HepG2 (cell line): ENCODE results near the gene ARHGAP21. TPM values are rescaled to one million over a fixed set of nuclear protein-coding genes. Genes with fewer than 3 reads are reported as not detected.

ENCODE experiments used
- FOXM1 ChIP-seq: sonication (generic); formaldehyde crosslinking; IDR thresholded peaks from 2 replicates; pipeline ENCODE4 v1.5.0; 2020; ENCODE audit warnings: missing genetic modification reagents
- GTF3A ChIP-seq: sonication (generic); formaldehyde crosslinking; conservative IDR thresholded peaks from 2 replicates; pipeline ENCODE4 v1.4.0; 2020; ENCODE audit warnings: mild to moderate bottlenecking, missing genetic modification reagents
- KAT2B ChIP-seq: fragments of 150-350 bp; IDR thresholded peaks from 2 replicates; pipeline ENCODE4 v1.6.1; 2014; ENCODE audit warnings: low read depth, low read length, borderline replicate concordance
- REPIN1 ChIP-seq: sonication (generic); formaldehyde crosslinking; IDR thresholded peaks from 2 replicates; pipeline ENCODE4 v1.8.0; 2022; ENCODE audit warnings: missing genetic modification reagents, low read depth, mild to moderate bottlenecking, borderline replicate concordance
- TBX3 ChIP-seq: fragments of 450-650 bp; IDR thresholded peaks from 2 replicates; pipeline ENCODE4 v1.6.1; 2017; ENCODE audit warnings: antibody characterized with exemption, mild to moderate bottlenecking, inconsistent platforms, borderline replicate concordance
- ZKSCAN8 ChIP-seq: IDR thresholded peaks from 2 replicates; pipeline ENCODE4 v1.6.1; 2016; ENCODE audit warnings: borderline replicate concordance, missing genetic modification reagents, missing compliant biosample characterization
- ZNF124 ChIP-seq: sonication (generic); formaldehyde crosslinking; IDR thresholded peaks from 2 replicates; pipeline ENCODE4 v1.4.0; 2020; ENCODE audit warnings: missing genetic modification reagents
- ZNF367 ChIP-seq: sonication (generic); formaldehyde crosslinking; IDR thresholded peaks from 2 replicates; pipeline ENCODE4 v1.4.0; 2020; ENCODE audit warnings: missing genetic modification reagents, borderline replicate concordance
- ZNF552 ChIP-seq: sonication (generic); formaldehyde crosslinking; IDR thresholded peaks from 2 replicates; pipeline ENCODE4 v1.9.0; 2022; ENCODE audit warnings: missing genetic modification reagents, mild to moderate bottlenecking, borderline replicate concordance
- ZNF557 ChIP-seq: sonication (generic); formaldehyde crosslinking; IDR thresholded peaks from 2 replicates; pipeline ENCODE4 v1.4.0; 2020; ENCODE audit warnings: missing genetic modification reagents
- polyA plus RNA-seq, 8 experiments: library from polyadenylated mRNA; depleted of rRNA in 3 of 8; stranded (reverse) in 7 of 8; unstranded in 1 of 8; fragments of >200 nt; fragmentation: Illumina TruSeq in 4 of 8; extraction: Trizol in 4 of 8; gene quantifications; 2 replicates each; pipeline versions ENCODE4 v1.2.1 to v1.2.3, GENCODE V29; 2011 to 2016; ENCODE audit warnings: low read depth in 4 of 8, missing spikeins in 1 of 8, mixed read lengths in 1 of 8; ENCODE audit not compliant: insufficient read depth in 1 of 8
- total RNA-seq, 5 experiments: library from RNA; depleted of rRNA; stranded (reverse); fragments of >200 nt; fragmentation: Illumina TruSeq; extraction: Trizol; gene quantifications; 2 replicates each; pipeline ENCODE4 v1.2.3, GENCODE V29; 2016; ENCODE audit warnings: low read depth in 1 of 5
- TF ChIP-seq, protein P1 (sequence below): sonication (generic); formaldehyde crosslinking; IDR thresholded peaks from 2 replicates; pipeline ENCODE4 v1.5.0; 2020; ENCODE audit warnings: missing genetic modification reagents
- TF ChIP-seq, protein P2 (sequence below): IDR thresholded peaks from 2 replicates; pipeline ENCODE4 v1.6.1; 2016; ENCODE audit warnings: mild to moderate bottlenecking
- TF ChIP-seq, protein P3 (sequence below): sonication (generic); formaldehyde crosslinking; IDR thresholded peaks from 2 replicates; pipeline ENCODE4 v1.4.0; 2020; ENCODE audit warnings: missing genetic modification reagents, borderline replicate concordance
- TF ChIP-seq, protein P4 (sequence below): sonication (generic); formaldehyde crosslinking; IDR thresholded peaks from 2 replicates; pipeline ENCODE4 v1.9.0; 2021; ENCODE audit warnings: missing genetic modification reagents, mild to moderate bottlenecking, borderline replicate concordance
- TF ChIP-seq, protein P5 (sequence below): sonication (generic); formaldehyde crosslinking; IDR thresholded peaks from 2 replicates; pipeline ENCODE4 v1.5.0; 2020; ENCODE audit warnings: mild to moderate bottlenecking, missing genetic modification reagents
- TF ChIP-seq, protein P6 (sequence below): sonication (generic); formaldehyde crosslinking; IDR thresholded peaks from 2 replicates; pipeline ENCODE4 v1.5.1; 2020; ENCODE audit warnings: mild to moderate bottlenecking, missing genetic modification reagents

Gene ARHGAP21
- total and polyA plus RNA-seq, 2 of the 13 experiments (the other 11 are each of a cell fraction or from before 2014, with no cell fraction given), result 23.9 to 26.6 TPM

DNA sequence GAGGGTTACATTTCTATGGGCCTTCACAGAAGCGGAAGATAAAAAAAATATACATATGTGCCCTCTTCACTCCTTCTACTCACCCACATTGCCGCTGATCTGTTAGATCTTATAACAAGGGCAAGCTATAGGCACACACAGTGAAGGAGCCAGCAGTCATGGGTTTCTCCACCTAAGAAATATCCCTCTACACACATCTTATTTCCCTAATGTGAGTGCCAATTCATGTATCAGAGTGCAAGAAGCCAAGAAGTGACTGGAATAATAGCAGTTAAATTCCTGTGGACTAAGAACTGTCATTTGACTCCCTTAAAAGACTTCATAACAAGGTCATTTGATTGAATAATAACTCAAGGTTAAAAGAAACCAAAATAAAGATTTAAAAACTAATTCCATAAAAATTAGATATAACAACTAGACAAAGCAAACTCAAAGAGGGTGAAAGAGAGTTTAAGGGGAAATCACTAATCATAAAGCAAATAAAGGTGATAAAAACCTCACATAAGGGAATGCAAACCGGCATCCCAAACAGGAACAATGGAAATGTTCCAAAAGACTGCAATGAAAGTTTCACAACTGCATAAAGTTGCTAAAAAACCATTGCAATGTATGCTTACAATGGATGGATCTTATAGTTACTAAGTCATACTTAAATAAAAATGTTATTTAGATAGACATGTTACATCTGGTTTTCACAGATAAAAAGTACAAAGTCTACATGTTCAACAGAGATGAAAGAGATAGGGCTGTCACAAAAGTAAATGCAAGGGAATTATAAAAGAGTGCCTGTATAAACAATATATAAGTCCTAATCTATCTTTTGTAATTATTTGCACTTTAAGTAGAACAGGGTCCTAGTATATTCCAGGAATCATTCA lies 42.8 kb downstream of the ARHGAP21 start (continued):
- TF ChIP-seq, protein P1, sequence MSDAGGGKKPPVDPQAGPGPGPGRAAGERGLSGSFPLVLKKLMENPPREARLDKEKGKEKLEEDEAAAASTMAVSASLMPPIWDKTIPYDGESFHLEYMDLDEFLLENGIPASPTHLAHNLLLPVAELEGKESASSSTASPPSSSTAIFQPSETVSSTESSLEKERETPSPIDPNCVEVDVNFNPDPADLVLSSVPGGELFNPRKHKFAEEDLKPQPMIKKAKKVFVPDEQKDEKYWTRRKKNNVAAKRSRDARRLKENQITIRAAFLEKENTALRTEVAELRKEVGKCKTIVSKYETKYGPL (CRISPR knock-in tag), result no peak
- TF ChIP-seq REPIN1 (CRISPR knock-in tag) (no peak), KAT2B (no peak), FOXM1 (CRISPR knock-in tag) (no peak), ZNF124 (CRISPR knock-in tag) (no peak), ZNF557 (CRISPR knock-in tag) (no peak), GTF3A (CRISPR knock-in tag) (no peak), ZNF367 (CRISPR knock-in tag) (no peak), ZNF552 (CRISPR knock-in tag) (no peak), ZKSCAN8 (CRISPR knock-in tag) (peak; percentile 29; the same call in 1 of the 2 replicates), TBX3 (peak; percentile 78; the same call in 1 of the 2 replicates)
- TF ChIP-seq, protein P2, sequence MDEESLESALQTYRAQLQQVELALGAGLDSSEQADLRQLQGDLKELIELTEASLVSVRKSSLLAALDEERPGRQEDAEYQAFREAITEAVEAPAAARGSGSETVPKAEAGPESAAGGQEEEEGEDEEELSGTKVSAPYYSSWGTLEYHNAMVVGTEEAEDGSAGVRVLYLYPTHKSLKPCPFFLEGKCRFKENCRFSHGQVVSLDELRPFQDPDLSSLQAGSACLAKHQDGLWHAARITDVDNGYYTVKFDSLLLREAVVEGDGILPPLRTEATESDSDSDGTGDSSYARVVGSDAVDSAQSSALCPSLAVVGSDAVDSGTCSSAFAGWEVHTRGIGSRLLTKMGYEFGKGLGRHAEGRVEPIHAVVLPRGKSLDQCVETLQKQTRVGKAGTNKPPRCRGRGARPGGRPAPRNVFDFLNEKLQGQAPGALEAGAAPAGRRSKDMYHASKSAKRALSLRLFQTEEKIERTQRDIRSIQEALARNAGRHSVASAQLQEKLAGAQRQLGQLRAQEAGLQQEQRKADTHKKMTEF (CRISPR knock-in tag), result 0 out of 2 replicates have a peak, but pooled peaks have one; percentile 44
- TF ChIP-seq, protein P3, sequence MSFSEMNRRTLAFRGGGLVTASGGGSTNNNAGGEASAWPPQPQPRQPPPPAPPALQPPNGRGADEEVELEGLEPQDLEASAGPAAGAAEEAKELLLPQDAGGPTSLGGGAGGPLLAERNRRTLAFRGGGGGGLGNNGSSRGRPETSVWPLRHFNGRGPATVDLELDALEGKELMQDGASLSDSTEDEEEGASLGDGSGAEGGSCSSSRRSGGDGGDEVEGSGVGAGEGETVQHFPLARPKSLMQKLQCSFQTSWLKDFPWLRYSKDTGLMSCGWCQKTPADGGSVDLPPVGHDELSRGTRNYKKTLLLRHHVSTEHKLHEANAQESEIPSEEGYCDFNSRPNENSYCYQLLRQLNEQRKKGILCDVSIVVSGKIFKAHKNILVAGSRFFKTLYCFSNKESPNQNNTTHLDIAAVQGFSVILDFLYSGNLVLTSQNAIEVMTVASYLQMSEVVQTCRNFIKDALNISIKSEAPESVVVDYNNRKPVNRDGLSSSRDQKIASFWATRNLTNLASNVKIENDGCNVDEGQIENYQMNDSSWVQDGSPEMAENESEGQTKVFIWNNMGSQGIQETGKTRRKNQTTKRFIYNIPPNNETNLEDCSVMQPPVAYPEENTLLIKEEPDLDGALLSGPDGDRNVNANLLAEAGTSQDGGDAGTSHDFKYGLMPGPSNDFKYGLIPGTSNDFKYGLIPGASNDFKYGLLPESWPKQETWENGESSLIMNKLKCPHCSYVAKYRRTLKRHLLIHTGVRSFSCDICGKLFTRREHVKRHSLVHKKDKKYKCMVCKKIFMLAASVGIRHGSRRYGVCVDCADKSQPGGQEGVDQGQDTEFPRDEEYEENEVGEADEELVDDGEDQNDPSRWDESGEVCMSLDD (CRISPR knock-in tag), result no peak
- TF ChIP-seq, protein P4, sequence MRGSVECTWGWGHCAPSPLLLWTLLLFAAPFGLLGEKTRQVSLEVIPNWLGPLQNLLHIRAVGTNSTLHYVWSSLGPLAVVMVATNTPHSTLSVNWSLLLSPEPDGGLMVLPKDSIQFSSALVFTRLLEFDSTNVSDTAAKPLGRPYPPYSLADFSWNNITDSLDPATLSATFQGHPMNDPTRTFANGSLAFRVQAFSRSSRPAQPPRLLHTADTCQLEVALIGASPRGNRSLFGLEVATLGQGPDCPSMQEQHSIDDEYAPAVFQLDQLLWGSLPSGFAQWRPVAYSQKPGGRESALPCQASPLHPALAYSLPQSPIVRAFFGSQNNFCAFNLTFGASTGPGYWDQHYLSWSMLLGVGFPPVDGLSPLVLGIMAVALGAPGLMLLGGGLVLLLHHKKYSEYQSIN (CRISPR knock-in tag), result no peak
- TF ChIP-seq, protein P5, sequence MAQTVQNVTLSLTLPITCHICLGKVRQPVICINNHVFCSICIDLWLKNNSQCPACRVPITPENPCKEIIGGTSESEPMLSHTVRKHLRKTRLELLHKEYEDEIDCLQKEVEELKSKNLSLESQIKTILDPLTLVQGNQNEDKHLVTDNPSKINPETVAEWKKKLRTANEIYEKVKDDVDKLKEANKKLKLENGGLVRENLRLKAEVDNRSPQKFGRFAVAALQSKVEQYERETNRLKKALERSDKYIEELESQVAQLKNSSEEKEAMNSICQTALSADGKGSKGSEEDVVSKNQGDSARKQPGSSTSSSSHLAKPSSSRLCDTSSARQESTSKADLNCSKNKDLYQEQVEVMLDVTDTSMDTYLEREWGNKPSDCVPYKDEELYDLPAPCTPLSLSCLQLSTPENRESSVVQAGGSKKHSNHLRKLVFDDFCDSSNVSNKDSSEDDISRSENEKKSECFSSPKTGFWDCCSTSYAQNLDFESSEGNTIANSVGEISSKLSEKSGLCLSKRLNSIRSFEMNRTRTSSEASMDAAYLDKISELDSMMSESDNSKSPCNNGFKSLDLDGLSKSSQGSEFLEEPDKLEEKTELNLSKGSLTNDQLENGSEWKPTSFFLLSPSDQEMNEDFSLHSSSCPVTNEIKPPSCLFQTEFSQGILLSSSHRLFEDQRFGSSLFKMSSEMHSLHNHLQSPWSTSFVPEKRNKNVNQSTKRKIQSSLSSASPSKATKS (CRISPR knock-in tag), result no peak
- TF ChIP-seq, protein P6, sequence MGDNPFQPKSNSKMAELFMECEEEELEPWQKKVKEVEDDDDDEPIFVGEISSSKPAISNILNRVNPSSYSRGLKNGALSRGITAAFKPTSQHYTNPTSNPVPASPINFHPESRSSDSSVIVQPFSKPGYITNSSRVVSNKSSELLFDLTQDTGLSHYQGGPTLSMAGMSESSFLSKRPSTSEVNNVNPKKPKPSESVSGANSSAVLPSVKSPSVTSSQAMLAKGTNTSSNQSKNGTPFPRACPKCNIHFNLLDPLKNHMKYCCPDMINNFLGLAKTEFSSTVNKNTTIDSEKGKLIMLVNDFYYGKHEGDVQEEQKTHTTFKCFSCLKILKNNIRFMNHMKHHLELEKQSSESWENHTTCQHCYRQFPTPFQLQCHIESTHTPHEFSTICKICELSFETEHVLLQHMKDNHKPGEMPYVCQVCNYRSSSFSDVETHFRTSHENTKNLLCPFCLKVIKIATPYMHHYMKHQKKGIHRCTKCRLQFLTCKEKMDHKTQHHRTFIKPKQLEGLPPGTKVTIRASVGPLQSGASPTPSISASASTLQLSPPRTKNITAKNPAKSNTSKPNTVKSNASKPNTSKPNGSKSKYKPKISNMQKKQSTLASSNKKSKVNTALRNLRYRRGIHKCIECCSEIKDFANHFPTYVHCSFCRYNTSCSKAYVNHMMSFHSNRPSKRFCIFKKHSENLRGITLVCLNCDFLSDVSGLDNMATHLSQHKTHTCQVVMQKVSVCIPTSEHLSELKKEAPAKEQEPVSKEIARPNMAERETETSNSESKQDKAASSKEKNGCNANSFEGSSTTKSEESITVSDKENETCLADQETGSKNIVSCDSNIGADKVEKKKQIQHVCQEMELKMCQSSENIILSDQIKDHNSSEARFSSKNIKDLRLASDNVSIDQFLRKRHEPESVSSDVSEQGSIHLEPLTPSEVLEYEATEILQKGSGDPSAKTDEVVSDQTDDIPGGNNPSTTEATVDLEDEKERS (CRISPR knock-in tag), result no peak
